B cell (primary cell): ENCODE results near the gene HMGCL.

Source experiments
- CTCF ChIP-seq: fragments of 200-600 bp; IDR thresholded peaks from one replicate; pipeline ENCODE4 v1.8.0; 2022; ENCODE audit warnings: antibody characterized with exemption, mild to moderate bottlenecking
- EZH2 ChIP-seq: IDR thresholded peaks from 2 replicates; pipeline ENCODE4 v1.6.1; 2012; ENCODE audit warnings: borderline replicate concordance, low read depth, mild to moderate bottlenecking, moderate library complexity, low read length; ENCODE audit not compliant: insufficient read depth, poor library complexity, severe bottlenecking

- TF ChIP-seq CTCF (no peak), EZH2 (no peak)
Measured at GRCh38 chr1:23869051-23869450, 43.8 kb upstream of the HMGCL start.
